NT2/D1 (cell line): ENCODE measurements around the gene MYO1G.

ENCODE experiments used
- SUZ12 ChIP-seq: IDR thresholded peaks from 2 replicates; pipeline ENCODE4 v1.6.1; 2011; ENCODE audit not compliant: insufficient read length, insufficient read depth; ENCODE audit errors: extremely low read depth
- YY1 ChIP-seq: IDR thresholded peaks from 2 replicates; pipeline ENCODE4 v1.6.1; 2011; ENCODE audit not compliant: insufficient read length, insufficient read depth
- ZNF274 ChIP-seq: IDR thresholded peaks from 2 replicates; pipeline ENCODE4 v1.6.1; 2011; ENCODE audit warnings: mild to moderate bottlenecking, low read depth, low read length

GRCh38 chr7:44999245-45000092 lies 20.7 kb upstream of the MYO1G start:
- TF ChIP-seq ZNF274 (no peak), YY1 (peak; percentile 60), SUZ12 (no peak)
